Activated CD8-positive, alpha-beta memory T cell treated with anti-CD3 and anti-CD28 coated beads for 1 hour (primary cell): ENCODE results near the gene CCNYL1.
A peak's percentile ranks its signal among the peaks of the same experiment; 100 is the strongest.
"Not testable (repeated sequence)": the region's sequence is repeated elsewhere in the genome, so short reads cannot be mapped to it uniquely, and the experiment has no call there.

Experiments
- DNase-seq, 2 donors: peaks; one replicate each; pipeline ENCODE4 v3.0.0-alpha.2; 2020; ENCODE audit warnings: low read depth in 1 of 2; ENCODE audit errors: extremely low read depth in 1 of 2

CCNYL1 gene

GRCh38 chr2:207710814-207711740 lies at the start of gene CCNYL1:
Gene CCNYL1, plus strand, starts transcription at chr2:207711640. Its CDS starts 257 bp downstream, at chr2:207711897.
- peak; percentile 93 to 96 for DNase-seq

- DNase-seq, result no peak
Observed at GRCh38 chr2:207662203-207662602, 49.2 kb upstream of the CCNYL1 start.

- DNase-seq, result no peak
Observed at GRCh38 chr2:207663870-207664545, 47.4 kb upstream of the CCNYL1 start.

- no peak for DNase-seq
Observed at GRCh38 chr2:207670887-207671286, 40.6 kb upstream of the CCNYL1 start.

- no peak for DNase-seq
Observed at GRCh38 chr2:207673431-207673830, 38.0 kb upstream of the CCNYL1 start.

- no peak for DNase-seq
Observed at GRCh38 chr2:207674266-207674774, 37.1 kb upstream of the CCNYL1 start.

- DNase-seq, result no peak
Observed at GRCh38 chr2:207674826-207675225, 36.6 kb upstream of the CCNYL1 start.

GRCh38 chr2:207676827-207677354 lies 34.5 kb upstream of the CCNYL1 start:
- no peak for DNase-seq

- DNase-seq, result no peak
Observed at GRCh38 chr2:207681431-207681830, 30.0 kb upstream of the CCNYL1 start.

- no peak for DNase-seq
Observed at GRCh38 chr2:207682557-207682956, 28.9 kb upstream of the CCNYL1 start.

- no peak for DNase-seq
Observed at GRCh38 chr2:207683438-207683837, 28.0 kb upstream of the CCNYL1 start.

GRCh38 chr2:207683879-207684627 lies 27.4 kb upstream of the CCNYL1 start:
- no peak for DNase-seq

GRCh38 chr2:207686812-207687211 lies 24.6 kb upstream of the CCNYL1 start:
- DNase-seq, result no peak

GRCh38 chr2:207688597-207688996 lies 22.8 kb upstream of the CCNYL1 start:
- no peak for DNase-seq

- DNase-seq, result not testable (repeated sequence)
Observed at GRCh38 chr2:207690845-207691461, 20.5 kb upstream of the CCNYL1 start.

- DNase-seq, result peak in 1 of 2 donors; percentile 17
Observed at GRCh38 chr2:207692206-207693065, 19.0 kb upstream of the CCNYL1 start.

GRCh38 chr2:207693641-207694249 lies 17.7 kb upstream of the CCNYL1 start:
- DNase-seq, result no peak

GRCh38 chr2:207694811-207695281 lies 16.6 kb upstream of the CCNYL1 start:
- no peak for DNase-seq

- no peak for DNase-seq
Observed at GRCh38 chr2:207695293-207695692, 16.1 kb upstream of the CCNYL1 start.
